ENCODE results near the gene DHDH.

GRCh38 chr19:48938256-48938655 lies 4.8 kb downstream of the DHDH start:
- TF ChIP-seq CTCF (CRISPR knock-in tag; IDR thresholded peaks at IDR 0.05), result no peak
- no peak for TF ChIP-seq NRL (CRISPR knock-in tag; IDR thresholded peaks at IDR 0.05; ENCODE audit: borderline replicate concordance)
